Measurements from ENCODE around the gene KRT1. TPM values are rescaled to one million over a fixed set of nuclear protein-coding genes. Genes with fewer than 3 reads are reported as not detected.

Gene KRT1
- total RNA-seq, 6 experiments from 2014 or later, result not detected

GRCh38 chr12:52660934-52661499 is 19.2 kb downstream of the KRT1 start:
- Histone ChIP-seq H3K27me3 (peaks cover 0 to 1% of the 10 kb centered on the region in 2 donors), H3K9me3 (no peaks in the 10 kb centered on the region), H3K4me3 (no peak overlapping the region), H3K36me3 (no peaks in the 10 kb centered on the region), H3K27ac (no peak overlapping the region), H3K4me1 (no peaks in the 10 kb centered on the region)
- intact Hi-C loops (cut with DNase I), result no loop called here
- DNase-seq, result no peak
- WGBS (ENCODE audit: insufficient coverage, low coverage, low lambda C conversion rate, missing lambda C conversion rate), result 68% methylated on average over 3 of the region's 3 CpGs
- no peak for TF ChIP-seq CTCF (IDR thresholded peaks at IDR 0.05)
- no peak for TF ChIP-seq POLR2A (IDR thresholded peaks at IDR 0.05)
- ATAC-seq, result no peak

GRCh38 chr12:52659951-52660350 is 20.3 kb downstream of the KRT1 start:
- TF ChIP-seq CTCF (IDR thresholded peaks at IDR 0.05), result no peak
- TF ChIP-seq POLR2A (IDR thresholded peaks at IDR 0.05), result no peak
- H3K9me3 ChIP-seq, result no peaks in the 10 kb centered on the region
- H3K27me3 ChIP-seq, result no peaks in the 10 kb centered on the region
- 45% methylated on average over 3 of the region's 4 CpGs for WGBS (ENCODE audit: insufficient coverage, low coverage, low lambda C conversion rate, missing lambda C conversion rate)
- H3K4me3 ChIP-seq, result no peak overlapping the region
- ATAC-seq (no peak), DNase-seq (no peak)
- H3K4me1 ChIP-seq, result no peaks in the 10 kb centered on the region
- intact Hi-C loops (cut with DNase I), result no loop called here
- no peaks in the 10 kb centered on the region for H3K36me3 ChIP-seq
- no peak overlapping the region for H3K27ac ChIP-seq

DNA sequence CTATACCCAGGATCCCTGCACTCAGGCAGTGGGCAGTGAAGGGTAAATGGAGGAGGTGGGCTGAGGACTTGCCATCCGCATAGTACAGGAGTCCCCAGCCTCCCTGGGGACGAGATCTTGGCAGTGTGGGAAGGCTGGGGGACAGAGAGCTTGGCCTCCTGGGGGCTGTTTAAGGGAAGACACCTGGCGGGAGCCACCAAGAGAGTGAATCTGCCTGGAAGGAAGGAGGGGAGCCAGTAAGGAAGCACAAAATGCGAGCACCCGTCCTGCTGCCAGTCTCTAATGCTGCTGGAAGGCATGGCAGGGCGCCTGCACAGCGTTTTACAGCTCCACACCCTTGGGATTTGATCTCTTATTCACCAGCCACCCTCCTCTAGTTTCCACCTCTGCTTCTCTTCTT is 20.8 kb downstream of the KRT1 start:
- Histone ChIP-seq H3K27me3 (no peaks in the 10 kb centered on the region), H3K4me3 (no peak overlapping the region), H3K27ac (no peak overlapping the region), H3K36me3 (no peaks in the 10 kb centered on the region), H3K4me1 (no peaks in the 10 kb centered on the region), H3K9me3 (no peaks in the 10 kb centered on the region)
- intact Hi-C loops (cut with DNase I), result no loop called here
- no peak for TF ChIP-seq CTCF (IDR thresholded peaks at IDR 0.05)
- no peak for TF ChIP-seq POLR2A (IDR thresholded peaks at IDR 0.05)
- ATAC-seq (no peak), DNase-seq (no peak)
- WGBS (ENCODE audit: insufficient coverage, low coverage, low lambda C conversion rate, missing lambda C conversion rate), result 50% methylated on average over 4 of the region's 7 CpGs

- TF ChIP-seq CTCF (IDR thresholded peaks at IDR 0.05) (no peak), POLR2A (IDR thresholded peaks at IDR 0.05) (no peak)
- Histone ChIP-seq H3K27me3 (no peaks in the 10 kb centered on the region), H3K27ac (no peak overlapping the region), H3K4me1 (no peaks in the 10 kb centered on the region), H3K9me3 (no peaks in the 10 kb centered on the region), H3K36me3 (no peaks in the 10 kb centered on the region), H3K4me3 (no peak overlapping the region)
- DNase-seq (no peak), ATAC-seq (no peak)
- intact Hi-C loops (cut with DNase I), result no loop called here
- 59% methylated on average over 4 of the region's 4 CpGs for WGBS (ENCODE audit: insufficient coverage, low coverage, low lambda C conversion rate, missing lambda C conversion rate)
These were observed 22.0 kb downstream of the KRT1 start for GRCh38 chr12:52658196-52658595.
